HCT116 (cell line): ENCODE measurements around the gene TPP1. TPM values are rescaled to one million over a fixed set of nuclear protein-coding genes. Genes with fewer than 3 reads are reported as not detected.

Experiments
- ATAC-seq: fragments of 200-7000 bp; cut with Tn5 transposase; 2 replicates; pipeline ENCODE4 v1.9.1; 2020; ENCODE audit warnings: mild to moderate bottlenecking, moderate library complexity
- BruUV-seq: library from RNA; stranded (reverse); fragments of 400-500 nt; replicated peaks from 2 replicates; lab custom pipeline; 2021; lab: Mats Ljungman, UMichigan
- CTCF ChIA-PET: fragments of 300-600 bp; sonication (Branson Sonifier 250); formaldehyde crosslinking; loops from one replicate; lab custom pipeline; 2021; ENCODE audit warnings: antibody characterized with exemption; lab: Charles Lee
- POLR2A ChIA-PET: fragments of 300-600, 350-600 bp; sonication (Branson Sonifier 250); formaldehyde crosslinking; loops from one replicate; lab custom pipeline; 2021; ENCODE audit warnings: antibody characterized with exemption; lab: Charles Lee
- RAD21 ChIA-PET, 2 experiments: fragments of 300-600 bp; sonication (Branson Sonifier 250); formaldehyde crosslinking; loops; one replicate each; lab custom pipeline; 2023; ENCODE audit warnings: low total read pairs in 2 of 2; ENCODE audit not compliant: uncharacterized antibody in 2 of 2, unreplicated experiment in 2 of 2, low non-redundant PET in 1 of 2; lab: Charles Lee
- DNase-seq: peaks from one replicate; pipeline ENCODE4 v3.0.0-alpha.2; 2010; ENCODE audit warnings: low read depth, low spot score
- H2AFZ ChIP-seq: fragments of 200-600 bp; shearing (Covaris generic), sonication (generic); 2 replicates; pipeline ENCODE4 v1.6.1; 2017; ENCODE audit warnings: low read depth, mixed run types, mixed read lengths, antibody characterized with exemption, low read length; ENCODE audit not compliant: poor library complexity, severe bottlenecking
- H3K27ac ChIP-seq: 2 replicates; pipeline ENCODE4 v1.5.1; 2012; ENCODE audit warnings: low read depth, low read length
- H3K27me3 ChIP-seq: fragments of 200-600 bp; sonication (generic); 2 replicates; pipeline ENCODE4 v1.6.1; 2016; ENCODE audit warnings: mixed run types, low read length, mixed read lengths; ENCODE audit not compliant: insufficient read depth
- H3K36me3 ChIP-seq, 2 experiments: fragments of 200-500 bp in 1 of 2; fragments of 200-600 bp in 1 of 2; sonication (Bioruptor generic) in 1 of 2; sonication (generic) in 1 of 2; 2 replicates each; pipeline versions ENCODE4 v1.5.1 to v1.6.1; 2014 to 2016; ENCODE audit warnings: low read length in 2 of 2, inconsistent platforms in 1 of 2, mixed read lengths in 1 of 2, mixed run types in 1 of 2; ENCODE audit not compliant: insufficient read depth in 2 of 2, control insufficient read depth in 1 of 2
- H3K4me1 ChIP-seq, 2 experiments: fragments of 200-600 bp in 1 of 2; sonication (generic) in 1 of 2; 2 replicates each; pipeline versions ENCODE4 v1.5.1 to v1.6.1; 2012 to 2017; ENCODE audit warnings: low read length in 2 of 2, inconsistent platforms in 1 of 2, mild to moderate bottlenecking in 1 of 2, mixed read lengths in 1 of 2, mixed run types in 1 of 2, moderate library complexity in 1 of 2; ENCODE audit not compliant: insufficient read depth in 2 of 2, control insufficient read depth in 1 of 2
- H3K4me2 ChIP-seq: fragments of 200-600 bp; sonication (generic); 2 replicates; pipeline ENCODE4 v1.6.1; 2017; ENCODE audit warnings: mixed run types, low read length, mixed read lengths
- H3K4me3 ChIP-seq, 2 experiments: fragments of 200-600 bp in 1 of 2; sonication (generic) in 1 of 2; replicated peaks in 1 of 2; 2 replicates each; pipeline ENCODE4 v1.5.1; 2011 to 2016; ENCODE audit warnings: low read length in 2 of 2, control low read depth in 1 of 2, low read depth in 1 of 2, mild to moderate bottlenecking in 1 of 2, mixed read lengths in 1 of 2, mixed run types in 1 of 2
- H3K79me2 ChIP-seq: fragments of 200-600 bp; sonication (generic); 2 replicates; pipeline ENCODE4 v1.6.1; 2017; ENCODE audit warnings: mild to moderate bottlenecking, mixed run types, low read length, moderate library complexity, mixed read lengths; ENCODE audit not compliant: insufficient read depth
- H3K9ac ChIP-seq: fragments of 200-600 bp; sonication (generic); 2 replicates; pipeline ENCODE4 v1.6.1; 2016; ENCODE audit warnings: low read length, mixed read lengths
- H3K9me2 ChIP-seq: fragments of 200-600 bp; sonication (generic), shearing (Covaris generic); 2 replicates; pipeline ENCODE4 v1.6.1; 2017; ENCODE audit warnings: mixed run types, mild to moderate bottlenecking, moderate library complexity; ENCODE audit not compliant: insufficient read depth
- H3K9me3 ChIP-seq, 2 experiments: fragments of 200-500 bp in 1 of 2; fragments of 200-600 bp in 1 of 2; sonication (Bioruptor generic) in 1 of 2; sonication (generic) in 1 of 2; 2 replicates each; pipeline ENCODE4 v1.6.1; 2014 to 2017; ENCODE audit warnings: low read length in 2 of 2, mixed read lengths in 2 of 2, inconsistent platforms in 1 of 2, low read depth in 1 of 2, mild to moderate bottlenecking in 1 of 2, mixed run types in 1 of 2, moderate library complexity in 1 of 2; ENCODE audit not compliant: control insufficient read depth in 1 of 2, insufficient read depth in 1 of 2
- H4K20me1 ChIP-seq: fragments of 200-600 bp; sonication (generic), shearing (Covaris generic); 2 replicates; pipeline ENCODE4 v1.6.1; 2017; ENCODE audit warnings: mixed run types, mild to moderate bottlenecking, moderate library complexity; ENCODE audit not compliant: insufficient read depth
- CBX3 ChIP-seq: IDR thresholded peaks from 2 replicates; pipeline ENCODE4 v1.6.1; 2012; ENCODE audit warnings: low read depth
- CEBPB ChIP-seq: IDR thresholded peaks from 2 replicates; pipeline ENCODE4 v1.6.1; 2012; ENCODE audit warnings: low read depth
- CTCF ChIP-seq, 3 experiments: fragments of 200-600 bp in 1 of 3; sonication (generic) in 1 of 3; IDR thresholded peaks in 2 of 3; conservative IDR thresholded peaks in 1 of 3; 2 replicates each; pipeline ENCODE4 v1.5.1; 2012 to 2017; ENCODE audit warnings: low read depth in 2 of 3, low read length in 2 of 3, antibody characterized with exemption in 1 of 3, borderline replicate concordance in 1 of 3, control low read depth in 1 of 3, mild to moderate bottlenecking in 1 of 3, mixed read lengths in 1 of 3, mixed run types in 1 of 3, moderate library complexity in 1 of 3; ENCODE audit not compliant: insufficient read depth in 1 of 3
- ELF1 ChIP-seq: IDR thresholded peaks from 2 replicates; pipeline ENCODE4 v1.6.1; 2012; ENCODE audit warnings: low read depth, borderline replicate concordance
- EZH2 ChIP-seq: fragments of 200-600 bp; sonication (generic); IDR thresholded peaks from 2 replicates; pipeline ENCODE4 v1.6.1; 2017; ENCODE audit warnings: antibody characterized with exemption, mixed run types
- EZH2phosphoT487 ChIP-seq: fragments of 200-600 bp; IDR thresholded peaks from 2 replicates; pipeline ENCODE4 v1.6.1; 2018; ENCODE audit warnings: antibody characterized with exemption, borderline replicate concordance
- JUND ChIP-seq: IDR thresholded peaks from 2 replicates; pipeline ENCODE4 v1.6.1; 2012
- POLR2A ChIP-seq: IDR thresholded peaks from 2 replicates; pipeline ENCODE4 v1.7.0; 2011; ENCODE audit warnings: borderline replicate concordance; ENCODE audit not compliant: insufficient read depth, insufficient read length; ENCODE audit errors: extremely low read depth
- RAD21 ChIP-seq: IDR thresholded peaks from 2 replicates; pipeline ENCODE4 v1.6.1; 2012; ENCODE audit warnings: low read depth, mild to moderate bottlenecking
- SRF ChIP-seq: IDR thresholded peaks from 2 replicates; pipeline ENCODE4 v1.6.1; 2012; ENCODE audit warnings: low read depth
- YY1 ChIP-seq: IDR thresholded peaks from 2 replicates; pipeline ENCODE4 v1.6.1; 2011; ENCODE audit warnings: low read length, low read depth, moderate library complexity, mild to moderate bottlenecking; ENCODE audit not compliant: insufficient replicate concordance; ENCODE audit errors: extremely low read depth
- ZNF274 ChIP-seq: fragments of 200-500 bp; sonication (Bioruptor generic); IDR thresholded peaks from 2 replicates; pipeline ENCODE4 v1.6.1; 2014; ENCODE audit warnings: mild to moderate bottlenecking, low read depth, low read length, inconsistent platforms
- intact Hi-C: fragments of 100-400 bp; cut with micrococcal nuclease; formaldehyde crosslinking; loops from 2 replicates; pipeline ENCODE4 v1.10.0; 2022
- total RNA-seq: library from RNA; stranded (reverse); gene quantifications from one replicate; pipeline ENCODE4 v1.2.1, GENCODE V29; 2021; ENCODE audit not compliant: unreplicated experiment

The TPP1 gene
- total RNA-seq, 1 experiment from 2014 or later: 44.7 TPM

- TF ChIP-seq CTCF (IDR thresholded peaks at IDR 0.05 in 2 of 3, conservative IDR thresholded peaks at IDR 0.05 in 1 of 3; ENCODE audit: borderline replicate concordance in 1 of 3, insufficient read depth in 1 of 3, low read depth in 2 of 3, low read length in 2 of 3) (no peak), ZNF274 (no peak), RAD21 (no peak), SRF (no peak), CEBPB (no peak)
These were observed 41.1 kb downstream of the TPP1 start (continued) for GRCh38 chr11:6578134-6578533.

DNA sequence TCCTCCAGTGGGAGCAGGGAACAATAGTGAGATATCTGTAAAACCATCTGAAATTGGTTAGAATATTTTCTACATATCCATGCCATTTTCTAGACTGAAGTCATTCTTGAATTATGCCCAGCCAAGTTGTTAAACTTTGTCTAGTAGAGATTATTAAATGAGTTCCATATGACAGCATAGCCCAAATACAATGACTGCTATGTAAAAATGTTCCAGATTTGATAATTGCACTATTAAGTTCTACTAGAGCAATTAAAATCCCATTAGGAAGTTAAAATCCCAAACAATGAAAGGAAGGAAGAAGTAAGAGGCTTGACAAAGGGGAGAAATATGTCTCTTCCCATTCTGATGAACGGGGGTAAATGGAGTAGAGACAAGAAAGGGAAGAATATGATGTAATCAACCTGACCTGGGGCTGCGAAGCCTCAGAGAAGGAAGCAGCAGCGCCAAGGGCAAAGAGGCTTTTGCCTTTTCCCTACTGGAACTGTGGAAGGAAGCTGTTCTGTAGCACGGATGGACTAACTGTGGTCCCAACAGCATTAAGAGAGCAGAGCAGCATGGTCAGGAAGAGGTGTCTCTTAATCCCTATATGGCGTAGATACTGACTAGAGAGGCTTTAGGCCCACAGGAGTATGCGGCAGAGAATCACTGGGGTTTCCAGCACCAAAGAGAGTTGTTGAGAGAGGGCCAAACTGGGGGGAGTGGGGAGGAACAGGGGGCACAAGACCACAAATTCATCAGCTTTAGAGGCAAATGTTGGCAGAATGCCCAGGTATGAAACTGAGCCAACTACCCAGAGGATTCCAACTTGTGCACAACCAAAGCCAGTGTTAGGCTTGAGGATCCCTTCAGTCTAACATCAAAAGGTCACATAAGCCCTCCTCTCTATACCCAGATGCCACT is 42.5 kb downstream of the TPP1 start:
- TF ChIP-seq POLR2A (no peak), EZH2 (no peak), CTCF (IDR thresholded peaks at IDR 0.05 in 2 of 3, conservative IDR thresholded peaks at IDR 0.05 in 1 of 3; ENCODE audit: borderline replicate concordance in 1 of 3, insufficient read depth in 1 of 3, low read depth in 2 of 3, low read length in 2 of 3) (no peak), ELF1 (no peak), EZH2phosphoT487 (no peak), CBX3 (no peak), JUND (no peak), RAD21 (no peak), YY1 (no peak), CEBPB (no peak)
- no peak overlapping the region for H3K9ac ChIP-seq
- H3K4me1 ChIP-seq: no peaks in the 10 kb centered on the region
- no peak for ATAC-seq
- BruUV-seq: no TSS peak
- no peaks in the 10 kb centered on the region for H4K20me1 ChIP-seq
- H3K27me3 ChIP-seq: no peaks in the 10 kb centered on the region
- ChIA-PET RAD21 (no interaction called here), POLR2A (no interaction called here), CTCF (no interaction called here)
- no peak overlapping the region for H3K4me3 ChIP-seq
- no peaks in the 10 kb centered on the region for H3K9me2 ChIP-seq
- peaks cover 5% of the 10 kb centered on the region; the same call in 1 of the 2 replicates for H3K79me2 ChIP-seq
- no peak overlapping the region for H3K27ac ChIP-seq
- H3K36me3 ChIP-seq: no peaks in the 10 kb centered on the region
- no peak overlapping the region for H3K4me2 ChIP-seq
- no peak for DNase-seq
- H3K9me3 ChIP-seq: no peaks in the 10 kb centered on the region
- no peak overlapping the region for H2AFZ ChIP-seq
- intact Hi-C loops: no loop called here
